Hypothalamus (tissue), 51 donors: ENCODE data around the gene SCFD2.
"Not testable (repeated sequence)": the region's sequence is repeated elsewhere in the genome, so short reads cannot be mapped to it uniquely, and the experiment has no call there.

Experiments
- DNase-seq, 51 donors: peaks; one replicate each; lab custom pipeline; 2025; lab: John Stamatoyannopoulos, UW

SCFD2 gene

DNA sequence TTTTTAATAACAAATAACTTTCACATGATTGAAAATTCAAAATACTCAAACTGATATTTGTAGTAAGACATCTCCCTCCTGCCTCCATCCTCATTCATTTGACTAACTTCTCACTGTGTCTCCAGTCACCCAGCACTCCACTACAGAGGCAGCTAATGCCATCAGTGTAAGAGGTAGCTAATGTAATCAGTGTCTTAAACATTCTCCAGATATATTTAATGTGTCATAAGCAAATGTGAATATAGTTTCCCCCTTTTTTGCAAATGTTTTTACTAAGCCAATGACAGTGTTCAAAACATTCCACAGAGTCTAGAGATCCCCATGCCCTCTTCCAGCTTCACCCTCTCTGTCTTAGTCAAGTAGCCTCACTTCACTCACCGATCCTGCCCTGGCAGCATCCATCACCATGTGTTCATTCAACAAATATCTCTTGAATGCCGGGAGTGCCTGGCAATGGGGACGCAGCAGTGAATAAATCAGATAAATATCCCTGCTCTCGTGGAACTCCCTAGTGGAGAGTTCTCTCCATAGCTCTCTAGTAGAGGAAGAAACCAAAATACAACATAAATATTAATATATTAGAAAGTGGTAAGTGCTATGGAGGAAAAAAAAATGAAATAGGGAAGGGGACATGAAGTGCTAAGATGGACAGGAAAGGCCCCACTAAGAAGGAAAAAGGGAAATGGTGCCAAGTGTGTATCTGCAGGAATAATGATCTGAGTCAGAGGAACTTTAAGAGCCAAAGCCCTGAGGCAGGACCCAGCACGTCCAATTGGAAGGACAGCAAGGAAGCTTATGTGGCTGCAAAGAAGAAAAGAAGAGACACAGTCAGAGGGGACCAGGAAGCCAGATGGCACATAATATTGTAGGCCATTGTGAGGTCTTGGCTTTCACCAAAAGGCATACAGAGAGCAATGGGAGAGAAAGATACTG is 18.7 kb downstream of the SCFD2 start:
- DNase-seq = peak in 5 of 51 donors; percentile 1 to 24 (median 8)

DNA sequence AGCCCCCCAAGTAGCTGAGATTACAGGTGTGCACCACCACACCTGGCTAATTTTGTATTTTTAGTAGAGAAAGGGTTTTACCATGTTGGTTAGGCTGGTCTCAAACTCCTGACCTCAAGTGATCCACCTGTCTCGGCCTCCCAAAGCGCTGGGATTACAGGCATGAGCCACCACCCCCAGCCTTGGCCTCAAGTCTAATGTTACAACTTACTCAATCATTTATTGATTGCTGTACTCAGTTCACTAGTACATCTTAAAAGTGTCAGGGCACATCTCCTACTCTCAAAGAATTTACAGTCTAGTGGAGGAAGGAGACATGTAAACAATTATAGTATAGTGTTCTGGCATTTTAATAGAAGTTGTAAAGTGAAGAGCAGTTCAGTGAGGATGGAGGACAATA is 19.5 kb downstream of the SCFD2 start:
- not testable (repeated sequence) for DNase-seq

- not testable (repeated sequence) for DNase-seq
Measured at GRCh38 chr4:53340145-53340544, 25.7 kb downstream of the SCFD2 start.

- DNase-seq = not testable (repeated sequence)
Measured at GRCh38 chr4:53334916-53335315, 30.9 kb downstream of the SCFD2 start.

GRCh38 chr4:53326535-53326934 is 39.3 kb downstream of the SCFD2 start:
- DNase-seq = no peak

- DNase-seq = no peak
Measured at GRCh38 chr4:53322696-53323095, 43.2 kb downstream of the SCFD2 start.

- no peak for DNase-seq
Measured at GRCh38 chr4:53321984-53322289, 43.9 kb downstream of the SCFD2 start.

GRCh38 chr4:53321151-53321983 is 44.5 kb downstream of the SCFD2 start:
- DNase-seq = peak in 1 of 51 donors; percentile 12

- DNase-seq = no peak
Measured at GRCh38 chr4:53315300-53315699, 50.6 kb downstream of the SCFD2 start.

- peak in 1 of 51 donors; percentile 14 for DNase-seq
Measured at GRCh38 chr4:53314252-53314651, 51.6 kb downstream of the SCFD2 start.

GRCh38 chr4:53313510-53313909 is 52.4 kb downstream of the SCFD2 start:
- DNase-seq = peak in 17 of 51 donors; percentile 0 to 49 (median 14)

GRCh38 chr4:53309321-53310040 is 56.4 kb downstream of the SCFD2 start:
- DNase-seq = no peak

- DNase-seq = no peak
Measured at GRCh38 chr4:53307819-53308780, 57.8 kb downstream of the SCFD2 start.

- DNase-seq = no peak
Measured at GRCh38 chr4:53307210-53307609, 58.7 kb downstream of the SCFD2 start.

GRCh38 chr4:53306729-53307128 is 59.1 kb downstream of the SCFD2 start:
- no peak for DNase-seq

GRCh38 chr4:53292209-53292608 is 73.7 kb downstream of the SCFD2 start:
- DNase-seq = not testable (repeated sequence)

- DNase-seq = no peak
Measured at GRCh38 chr4:53281438-53281837, 84.4 kb downstream of the SCFD2 start.

- DNase-seq = no peak
Measured at GRCh38 chr4:53280846-53281245, 85.0 kb downstream of the SCFD2 start.

DNA sequence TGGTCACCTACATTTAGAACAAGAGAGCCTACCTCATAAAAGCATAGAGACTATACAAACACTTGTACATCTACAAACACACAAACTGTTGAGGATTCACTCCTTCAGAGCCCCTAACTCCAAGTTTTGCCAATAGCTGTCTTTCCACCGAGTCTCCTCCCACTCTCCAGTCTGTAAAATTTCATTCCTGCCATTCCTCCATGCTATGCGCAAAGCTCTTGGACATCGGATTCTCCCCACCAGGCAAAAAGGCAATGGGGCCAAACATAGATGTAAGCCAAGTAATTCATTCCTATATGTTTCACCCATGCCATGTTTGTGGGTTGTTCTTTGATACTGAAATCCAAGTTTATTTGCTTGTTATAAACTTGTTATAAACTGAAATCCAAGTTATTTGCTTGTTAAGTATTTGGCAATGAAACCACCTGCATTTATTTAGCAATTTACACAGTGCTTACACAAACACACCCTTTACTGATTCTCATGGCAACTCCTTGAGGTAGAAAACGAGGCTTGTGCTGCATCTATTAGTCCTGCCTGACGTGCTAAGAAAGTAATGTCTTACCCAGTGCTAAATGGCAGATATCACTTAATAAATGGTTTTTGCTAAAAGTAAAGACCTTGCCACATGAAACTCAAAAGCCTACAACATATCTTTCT is 91.1 kb downstream of the SCFD2 start:
- no peak for DNase-seq
